ENCODE data around the gene NAV2.

The NAV2 gene

GRCh38 chr11:20047006-20047768 is 334.6 kb downstream of the NAV2 start:
- DNase-seq: no peak

GRCh38 chr11:20047769-20048154 is 335.1 kb downstream of the NAV2 start:
- DNase-seq: no peak

- DNase-seq: no peak
These were observed 335.6 kb downstream of the NAV2 start for GRCh38 chr11:20048246-20048645.

GRCh38 chr11:20048707-20049106 is 336.1 kb downstream of the NAV2 start:
- DNase-seq: no peak

GRCh38 chr11:20049231-20049630 is 336.6 kb downstream of the NAV2 start:
- no peak for DNase-seq

GRCh38 chr11:20050048-20050447 is 337.4 kb downstream of the NAV2 start:
- DNase-seq: no peak

GRCh38 chr11:20050551-20051333 is 338.1 kb downstream of the NAV2 start:
- no peak for DNase-seq

- DNase-seq: no peak
These were observed 339.1 kb downstream of the NAV2 start for GRCh38 chr11:20051469-20052399.

GRCh38 chr11:20053572-20053971 is 340.9 kb downstream of the NAV2 start:
- no peak for DNase-seq

- DNase-seq: no peak
These were observed 341.9 kb downstream of the NAV2 start for GRCh38 chr11:20054584-20054983.

- DNase-seq: no peak
These were observed 342.7 kb downstream of the NAV2 start for GRCh38 chr11:20055312-20055711.

GRCh38 chr11:20056109-20056949 is 343.7 kb downstream of the NAV2 start:
- no peak for DNase-seq

- no peak for DNase-seq
These were observed 344.6 kb downstream of the NAV2 start for GRCh38 chr11:20056950-20057943.

- DNase-seq: no peak
These were observed 346.3 kb downstream of the NAV2 start for GRCh38 chr11:20058749-20059458.

- no peak for DNase-seq
These were observed 347.0 kb downstream of the NAV2 start for GRCh38 chr11:20059587-20060021.

- DNase-seq: no peak
These were observed 347.5 kb downstream of the NAV2 start for GRCh38 chr11:20060181-20060580.

- no peak for DNase-seq
These were observed 348.1 kb downstream of the NAV2 start for GRCh38 chr11:20060647-20061205.

GRCh38 chr11:20061776-20062175 is 349.1 kb downstream of the NAV2 start:
- DNase-seq: no peak

- no peak for DNase-seq
These were observed 352.3 kb downstream of the NAV2 start for GRCh38 chr11:20064961-20065405.

- no peak for DNase-seq
These were observed 352.8 kb downstream of the NAV2 start for GRCh38 chr11:20065406-20065805.

Measured in NCI-H1930 (cell line).